ENCODE results near the gene WWC1. TPM values are rescaled to one million over a fixed set of nuclear protein-coding genes. Genes with fewer than 3 reads are reported as not detected.

Gene WWC1
- total RNA-seq, 1 experiment from 2014 or later = 108 TPM

DNA sequence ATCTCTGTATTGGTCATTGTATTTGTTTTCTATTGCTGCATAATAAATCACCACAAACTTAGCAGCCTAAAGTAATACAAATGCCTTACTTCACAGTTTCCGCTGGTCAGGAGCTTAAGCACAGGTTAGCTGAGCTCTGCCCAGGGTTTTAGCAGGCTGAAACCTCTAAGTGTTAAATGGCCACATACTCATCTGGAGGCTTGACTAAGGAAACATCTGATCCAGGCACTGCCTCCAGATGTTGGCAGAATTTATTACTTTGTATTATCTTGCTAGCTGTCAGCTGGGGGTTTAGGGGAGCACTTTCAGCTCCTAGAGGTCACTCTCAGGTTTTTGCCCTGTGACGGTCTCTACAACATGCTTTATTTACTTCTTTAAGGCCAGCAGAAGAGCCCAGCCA is 171.6 kb downstream of the WWC1 start:
- Histone ChIP-seq H3K27me3 (replicated peaks; ENCODE audit: control insufficient read depth, insufficient read depth, low read length) (no peaks in the 10 kb centered on the region), H3K4me3 (ENCODE audit: low read depth, low read length) (no peak overlapping the region), H3K9me3 (no peaks in the 10 kb centered on the region), H3K36me3 (ENCODE audit: control insufficient read depth, insufficient read depth, low read length) (peaks cover 3% of the 10 kb centered on the region; the same call in 1 of the 2 replicates), H3K4me1 (no peaks in the 10 kb centered on the region)
- no peak overlapping the region for H3K27ac Mint-ChIP-seq (ENCODE audit: unreplicated experiment)
- ChIA-PET POLR2A (no interaction called here), CTCF (interaction anchor here (0.6 kb wide), 1 partner anchor 54 kb away, joined by 3 read pairs; no protein-coding TSS in a partner anchor)
- H3K4me3 Mint-ChIP-seq (ENCODE audit: unreplicated experiment) = no peak overlapping the region
- no peak for DNase-seq
- H3K36me3 Mint-ChIP-seq (ENCODE audit: insufficient read depth, unreplicated experiment) = peaks cover 97% of the 10 kb centered on the region
- no TSS peak for BruUV-seq (replicated peaks)
- TF ChIP-seq, protein P1, sequence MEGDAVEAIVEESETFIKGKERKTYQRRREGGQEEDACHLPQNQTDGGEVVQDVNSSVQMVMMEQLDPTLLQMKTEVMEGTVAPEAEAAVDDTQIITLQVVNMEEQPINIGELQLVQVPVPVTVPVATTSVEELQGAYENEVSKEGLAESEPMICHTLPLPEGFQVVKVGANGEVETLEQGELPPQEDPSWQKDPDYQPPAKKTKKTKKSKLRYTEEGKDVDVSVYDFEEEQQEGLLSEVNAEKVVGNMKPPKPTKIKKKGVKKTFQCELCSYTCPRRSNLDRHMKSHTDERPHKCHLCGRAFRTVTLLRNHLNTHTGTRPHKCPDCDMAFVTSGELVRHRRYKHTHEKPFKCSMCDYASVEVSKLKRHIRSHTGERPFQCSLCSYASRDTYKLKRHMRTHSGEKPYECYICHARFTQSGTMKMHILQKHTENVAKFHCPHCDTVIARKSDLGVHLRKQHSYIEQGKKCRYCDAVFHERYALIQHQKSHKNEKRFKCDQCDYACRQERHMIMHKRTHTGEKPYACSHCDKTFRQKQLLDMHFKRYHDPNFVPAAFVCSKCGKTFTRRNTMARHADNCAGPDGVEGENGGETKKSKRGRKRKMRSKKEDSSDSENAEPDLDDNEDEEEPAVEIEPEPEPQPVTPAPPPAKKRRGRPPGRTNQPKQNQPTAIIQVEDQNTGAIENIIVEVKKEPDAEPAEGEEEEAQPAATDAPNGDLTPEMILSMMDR (IDR thresholded peaks at IDR 0.05; ENCODE audit: insufficient read depth in 1 of 2, low read depth in 1 of 2, low read length in 1 of 2, severe bottlenecking in 1 of 2, unreplicated experiment in 1 of 2) = no peak
- H3K9me3 Mint-ChIP-seq (ENCODE audit: unreplicated experiment) = no peaks in the 10 kb centered on the region
- intact Hi-C loops (cut with micrococcal nuclease; ENCODE audit: unreplicated experiment) = no loop called here
- no peaks in the 10 kb centered on the region for H3K27me3 Mint-ChIP-seq (ENCODE audit: insufficient read depth, unreplicated experiment)
- no peaks in the 10 kb centered on the region for H3K4me1 Mint-ChIP-seq (ENCODE audit: low read depth, unreplicated experiment)

DNA sequence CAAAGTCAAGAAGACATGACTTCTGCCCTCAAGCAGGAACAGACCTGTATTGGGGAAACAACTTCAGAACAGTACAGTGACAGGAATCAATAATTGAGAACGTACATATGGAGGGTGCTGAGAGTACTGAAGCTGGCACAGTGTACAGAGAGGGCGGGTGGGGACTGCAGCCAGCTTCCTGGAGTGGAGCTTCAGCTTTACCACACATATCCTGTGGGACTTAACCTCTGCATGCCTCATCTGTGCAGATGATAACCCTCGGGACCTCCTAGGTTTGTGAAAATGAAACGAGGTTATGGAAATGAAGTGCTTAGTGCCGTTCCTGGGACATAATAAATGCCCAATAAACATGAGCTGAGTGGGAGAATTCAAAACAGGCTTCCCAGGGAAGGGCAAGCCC is 172.8 kb downstream of the WWC1 start:
- intact Hi-C loops (cut with micrococcal nuclease; ENCODE audit: unreplicated experiment) = no loop called here
- Mint-ChIP-seq H3K27ac (ENCODE audit: unreplicated experiment) (no peak overlapping the region), H3K4me1 (ENCODE audit: low read depth, unreplicated experiment) (no peaks in the 10 kb centered on the region), H3K27me3 (ENCODE audit: insufficient read depth, unreplicated experiment) (no peaks in the 10 kb centered on the region), H3K36me3 (ENCODE audit: insufficient read depth, unreplicated experiment) (peaks cover 98% of the 10 kb centered on the region), H3K4me3 (ENCODE audit: unreplicated experiment) (no peak overlapping the region), H3K9me3 (ENCODE audit: unreplicated experiment) (no peaks in the 10 kb centered on the region)
- CTCF ChIA-PET = no interaction called here
- DNase-seq = no peak
- Histone ChIP-seq H3K36me3 (ENCODE audit: control insufficient read depth, insufficient read depth, low read length) (peaks cover 1% of the 10 kb centered on the region), H3K9me3 (no peaks in the 10 kb centered on the region), H3K27me3 (replicated peaks; ENCODE audit: control insufficient read depth, insufficient read depth, low read length) (no peaks in the 10 kb centered on the region), H3K4me1 (no peaks in the 10 kb centered on the region), H3K4me3 (ENCODE audit: low read depth, low read length) (no peak overlapping the region)
- no TSS peak for BruUV-seq (replicated peaks)
- TF ChIP-seq, protein P1 (IDR thresholded peaks at IDR 0.05; ENCODE audit: insufficient read depth in 1 of 2, low read depth in 1 of 2, low read length in 1 of 2, severe bottlenecking in 1 of 2, unreplicated experiment in 1 of 2) = no peak
- POLR2A ChIA-PET = no interaction called here

DNA sequence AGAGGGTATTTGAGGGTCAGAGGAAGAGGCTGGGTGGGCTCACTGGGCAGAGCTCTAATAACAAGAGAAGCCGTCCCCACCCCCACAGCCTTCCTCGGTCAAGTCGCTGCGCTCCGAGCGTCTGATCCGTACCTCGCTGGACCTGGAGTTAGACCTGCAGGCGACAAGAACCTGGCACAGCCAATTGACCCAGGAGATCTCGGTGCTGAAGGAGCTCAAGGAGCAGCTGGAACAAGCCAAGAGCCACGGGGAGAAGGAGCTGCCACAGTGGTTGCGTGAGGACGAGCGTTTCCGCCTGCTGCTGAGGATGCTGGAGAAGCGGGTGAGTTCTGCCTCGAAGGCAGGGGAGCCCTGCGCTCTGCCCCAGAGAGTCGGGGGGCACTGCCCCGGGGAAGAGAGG is 173.2 kb downstream of the WWC1 start:
- peaks cover 1% of the 10 kb centered on the region for H3K36me3 ChIP-seq (ENCODE audit: control insufficient read depth, insufficient read depth, low read length)
- Mint-ChIP-seq H3K27ac (ENCODE audit: unreplicated experiment) (no peak overlapping the region), H3K4me3 (ENCODE audit: unreplicated experiment) (no peak overlapping the region), H3K36me3 (ENCODE audit: insufficient read depth, unreplicated experiment) (peaks cover 98% of the 10 kb centered on the region), H3K9me3 (ENCODE audit: unreplicated experiment) (no peaks in the 10 kb centered on the region), H3K27me3 (ENCODE audit: insufficient read depth, unreplicated experiment) (no peaks in the 10 kb centered on the region), H3K4me1 (ENCODE audit: low read depth, unreplicated experiment) (no peaks in the 10 kb centered on the region)
- no peaks in the 10 kb centered on the region for H3K4me1 ChIP-seq
- BruUV-seq (replicated peaks) = no TSS peak
- no peak for DNase-seq
- H3K9me3 ChIP-seq = no peaks in the 10 kb centered on the region
- no peak overlapping the region for H3K4me3 ChIP-seq (ENCODE audit: low read depth, low read length)
- ChIA-PET POLR2A (no interaction called here), CTCF (no interaction called here)
- intact Hi-C loops (cut with micrococcal nuclease; ENCODE audit: unreplicated experiment) = no loop called here
- no peaks in the 10 kb centered on the region for H3K27me3 ChIP-seq (replicated peaks; ENCODE audit: control insufficient read depth, insufficient read depth, low read length)
- TF ChIP-seq, protein P1 (IDR thresholded peaks at IDR 0.05; ENCODE audit: insufficient read depth in 1 of 2, low read depth in 1 of 2, low read length in 1 of 2, severe bottlenecking in 1 of 2, unreplicated experiment in 1 of 2) = no peak

Data from Caco-2 (cell line).